ENCODE results near the gene CERS6. TPM values are rescaled to one million over a fixed set of nuclear protein-coding genes. Genes with fewer than 3 reads are reported as not detected.

The CERS6 gene
- total and polyA plus RNA-seq, 2 of the 8 experiments (the other 6 are each of a cell fraction or from before 2014, with no cell fraction given): 6.8 to 28.2 TPM

GRCh38 chr2:168758970-168759820 is 303.1 kb downstream of the CERS6 start:
- Histone ChIP-seq H3K14ac (ENCODE audit: insufficient read length) (no peak overlapping the region), H2BK15ac (ENCODE audit: low read length) (no peak overlapping the region), H4K91ac (replicated peaks; ENCODE audit: insufficient read length, low read length) (no peak overlapping the region), H3K79me2 (ENCODE audit: control insufficient read depth in 1 of 2, insufficient read depth in 2 of 2, low read length in 2 of 2) (no peaks in the 10 kb centered on the region), H3K36me3 (ENCODE audit: control insufficient read depth in 2 of 4, insufficient read depth in 4 of 4, low read length in 3 of 4) (no peaks in the 10 kb centered on the region), H3K56ac (replicated peaks; ENCODE audit: insufficient read length, low read depth, low read length) (no peak overlapping the region), H2BK12ac (ENCODE audit: low read depth, low read length) (no peak overlapping the region), H2AK5ac (ENCODE audit: low read depth, low read length) (no peak overlapping the region), H2BK5ac (ENCODE audit: low read depth, low read length) (no peak overlapping the region), H3K23me2 (ENCODE audit: low read depth, low read length) (no peaks in the 10 kb centered on the region), H4K8ac (ENCODE audit: extremely low read depth, insufficient read depth, low read length) (no peak overlapping the region), H2BK20ac (ENCODE audit: low read length) (no peak overlapping the region), H3K4me1 (replicated peaks in 1 of 4; ENCODE audit: control insufficient read depth in 3 of 4, insufficient read depth in 4 of 4, low read length in 3 of 4) (no peaks in the 10 kb centered on the region; a peak in 1 of 7 replicates), H3K4me3 (ENCODE audit: extremely low read depth in 1 of 4, insufficient read depth in 2 of 4, low read depth in 3 of 4, low read length in 4 of 4) (no peak overlapping the region), H3K79me1 (ENCODE audit: low read depth, low read length) (no peaks in the 10 kb centered on the region), H4K5ac (ENCODE audit: insufficient read length, low read depth, low read length) (no peak overlapping the region), H4K20me1 (replicated peaks in 1 of 2; ENCODE audit: control insufficient read depth in 1 of 2, insufficient read depth in 2 of 2, low read length in 2 of 2) (no peaks in the 10 kb centered on the region), H3K27ac (ENCODE audit: low read depth, low read length) (no peak overlapping the region), H3K9me3 (ENCODE audit: insufficient read depth in 2 of 2, low read depth in 1 of 2, low read length in 1 of 2) (no peaks in the 10 kb centered on the region), H3K27me3 (replicated peaks in 1 of 4; ENCODE audit: control insufficient read depth in 3 of 4, extremely low read depth in 1 of 4, insufficient read depth in 3 of 4, low read length in 3 of 4) (no peaks in the 10 kb centered on the region; a peak in 1 of 7 replicates), H3K4me2 (ENCODE audit: insufficient read depth in 1 of 2, low read depth in 2 of 2, low read length in 2 of 2) (no peak overlapping the region), H3K18ac (ENCODE audit: extremely low read depth, low read length) (no peak overlapping the region), H2AFZ (ENCODE audit: low read length) (no peak overlapping the region), H2BK120ac (replicated peaks; ENCODE audit: low read depth, low read length) (no peak overlapping the region), H3K23ac (ENCODE audit: insufficient read length) (no peak overlapping the region), H3K9ac (replicated peaks in 1 of 4; ENCODE audit: extremely low read depth in 1 of 4, low read depth in 3 of 4, low read length in 3 of 4) (no peak overlapping the region), H3K4ac (replicated peaks; ENCODE audit: insufficient read length, low read depth, low read length) (no peak overlapping the region)
- TF ChIP-seq RFX5 (IDR thresholded peaks at IDR 0.05; ENCODE audit: borderline replicate concordance, low read depth, low read length) (no peak), CTCF (IDR thresholded peaks at IDR 0.05; ENCODE audit: control extremely low read depth in 1 of 3, insufficient read depth in 1 of 3, low read depth in 1 of 3, low read length in 3 of 3) (peak in 2 of 3 experiments; percentile 43 to 58; a peak in 3 of 4 replicates), SIX5 (IDR thresholded peaks at IDR 0.05; ENCODE audit: low read depth, low read length) (no peak), GTF2F1 (IDR thresholded peaks at IDR 0.05; ENCODE audit: borderline replicate concordance, low read depth, low read length) (no peak), FOSL1 (IDR thresholded peaks at IDR 0.05; ENCODE audit: insufficient read depth, low read depth, low read length) (no peak), CBX8 (IDR thresholded peaks at IDR 0.05; ENCODE audit: borderline replicate concordance, low read depth, low read length) (no peak), YY1 (IDR thresholded peaks at IDR 0.05; ENCODE audit: low read depth, low read length) (no peak), RAD21 (IDR thresholded peaks at IDR 0.05 in 1 of 2, conservative IDR thresholded peaks at IDR 0.05 in 1 of 2; ENCODE audit: low read depth in 2 of 2, low read length in 2 of 2) (peak; percentile 79)
- WGBS, 2 experiments (ENCODE audit: extremely low coverage in 1 of 2, insufficient coverage in 1 of 2, insufficient read length in 1 of 2, insufficient replicate concordance in 2 of 2, low coverage in 1 of 2, low lambda C conversion rate in 2 of 2, missing lambda C conversion rate in 1 of 2): 72% methylated on average over 3 of the region's 3 CpGs; no CpG with 5 or more reads in 1 of the 2 experiments
- ChIA-PET POLR2A (ENCODE audit: partially characterized antibody) (no interaction called here), CTCF (ENCODE audit: partially characterized antibody) (interaction anchor here (0.6 to 3.6 kb wide), 17 partner anchors 10 to 660 kb away, joined by 3 to 22 read pairs (median 4); no protein-coding TSS in a partner anchor)
- FAIRE-seq: peak; percentile 66
- DNase-seq (ENCODE audit: low read depth in 1 of 2, low spot score in 2 of 2): no peak
